Measurements from ENCODE around the gene EPB41L4A. TPM values are rescaled to one million over a fixed set of nuclear protein-coding genes. Genes with fewer than 3 reads are reported as not detected.

The EPB41L4A gene
- total RNA-seq, 1 donor: 0.72 TPM

DNA sequence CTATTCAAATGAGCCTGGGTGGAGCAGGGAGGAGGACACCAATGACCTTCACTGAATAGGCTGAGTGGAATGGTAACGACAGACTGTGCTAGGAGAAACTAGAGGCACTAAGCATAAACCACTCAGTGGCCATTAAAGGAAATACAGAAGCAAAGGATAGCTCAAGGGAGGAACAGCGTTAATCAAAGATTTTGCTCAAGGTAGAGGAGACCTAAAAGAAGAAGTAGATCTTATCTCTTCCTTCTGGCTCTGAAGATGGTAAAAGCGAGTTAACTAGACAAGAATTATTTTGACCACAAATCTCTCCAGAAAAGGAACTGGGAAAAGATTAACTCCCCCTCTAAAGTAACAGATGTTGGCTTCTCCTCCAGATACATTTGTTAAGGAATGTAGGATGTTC, 299.6 kb downstream of the EPB41L4A start:
- Histone ChIP-seq H3K27me3 (ENCODE audit: insufficient read depth, low read length) (no peaks in the 10 kb centered on the region), H3K4me3 (ENCODE audit: insufficient read depth, low read length) (no peak overlapping the region), H3K27ac (ENCODE audit: low read depth, low read length) (no peak overlapping the region), H3K79me2 (ENCODE audit: insufficient read depth, low read length) (no peaks in the 10 kb centered on the region), H3K4me1 (ENCODE audit: insufficient read depth, low read length) (no peaks in the 10 kb centered on the region), H3K9me3 (ENCODE audit: low read depth, low read length) (no peaks in the 10 kb centered on the region), H2AFZ (ENCODE audit: low read length) (no peak overlapping the region), H3K4me2 (ENCODE audit: insufficient read depth, low read length) (no peak overlapping the region), H3K36me3 (ENCODE audit: insufficient read depth, low read length) (no peaks in the 10 kb centered on the region), H4K20me1 (ENCODE audit: insufficient read depth, low read length) (no peaks in the 10 kb centered on the region)
- DNase-seq (ENCODE audit: insufficient read length, low spot score, missing footprints): no peak
- TF ChIP-seq, protein P1, sequence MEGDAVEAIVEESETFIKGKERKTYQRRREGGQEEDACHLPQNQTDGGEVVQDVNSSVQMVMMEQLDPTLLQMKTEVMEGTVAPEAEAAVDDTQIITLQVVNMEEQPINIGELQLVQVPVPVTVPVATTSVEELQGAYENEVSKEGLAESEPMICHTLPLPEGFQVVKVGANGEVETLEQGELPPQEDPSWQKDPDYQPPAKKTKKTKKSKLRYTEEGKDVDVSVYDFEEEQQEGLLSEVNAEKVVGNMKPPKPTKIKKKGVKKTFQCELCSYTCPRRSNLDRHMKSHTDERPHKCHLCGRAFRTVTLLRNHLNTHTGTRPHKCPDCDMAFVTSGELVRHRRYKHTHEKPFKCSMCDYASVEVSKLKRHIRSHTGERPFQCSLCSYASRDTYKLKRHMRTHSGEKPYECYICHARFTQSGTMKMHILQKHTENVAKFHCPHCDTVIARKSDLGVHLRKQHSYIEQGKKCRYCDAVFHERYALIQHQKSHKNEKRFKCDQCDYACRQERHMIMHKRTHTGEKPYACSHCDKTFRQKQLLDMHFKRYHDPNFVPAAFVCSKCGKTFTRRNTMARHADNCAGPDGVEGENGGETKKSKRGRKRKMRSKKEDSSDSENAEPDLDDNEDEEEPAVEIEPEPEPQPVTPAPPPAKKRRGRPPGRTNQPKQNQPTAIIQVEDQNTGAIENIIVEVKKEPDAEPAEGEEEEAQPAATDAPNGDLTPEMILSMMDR (IDR thresholded peaks at IDR 0.05; ENCODE audit: extremely low read depth, low read depth, low read length): no peak

- TF ChIP-seq, protein P1 (IDR thresholded peaks at IDR 0.05; ENCODE audit: extremely low read depth, low read depth, low read length): no peak
- no peaks in the 10 kb centered on the region for H3K4me1 ChIP-seq (ENCODE audit: insufficient read depth, low read length)
- no peaks in the 10 kb centered on the region for H3K27me3 ChIP-seq (ENCODE audit: insufficient read depth, low read length)
- no peaks in the 10 kb centered on the region for H4K20me1 ChIP-seq (ENCODE audit: insufficient read depth, low read length)
- no peaks in the 10 kb centered on the region for H3K9me3 ChIP-seq (ENCODE audit: low read depth, low read length)
- no peaks in the 10 kb centered on the region for H3K36me3 ChIP-seq (ENCODE audit: insufficient read depth, low read length)
- H3K27ac ChIP-seq (ENCODE audit: low read depth, low read length): no peak overlapping the region
- H3K79me2 ChIP-seq (ENCODE audit: insufficient read depth, low read length): no peaks in the 10 kb centered on the region
- no peak overlapping the region for H2AFZ ChIP-seq (ENCODE audit: low read length)
- no peak overlapping the region for H3K4me3 ChIP-seq (ENCODE audit: insufficient read depth, low read length)
- no peak for DNase-seq (ENCODE audit: insufficient read length, low spot score, missing footprints)
- H3K4me2 ChIP-seq (ENCODE audit: insufficient read depth, low read length): no peak overlapping the region
Measured at GRCh38 chr5:112117551-112117950, 301.5 kb downstream of the EPB41L4A start.

DNA sequence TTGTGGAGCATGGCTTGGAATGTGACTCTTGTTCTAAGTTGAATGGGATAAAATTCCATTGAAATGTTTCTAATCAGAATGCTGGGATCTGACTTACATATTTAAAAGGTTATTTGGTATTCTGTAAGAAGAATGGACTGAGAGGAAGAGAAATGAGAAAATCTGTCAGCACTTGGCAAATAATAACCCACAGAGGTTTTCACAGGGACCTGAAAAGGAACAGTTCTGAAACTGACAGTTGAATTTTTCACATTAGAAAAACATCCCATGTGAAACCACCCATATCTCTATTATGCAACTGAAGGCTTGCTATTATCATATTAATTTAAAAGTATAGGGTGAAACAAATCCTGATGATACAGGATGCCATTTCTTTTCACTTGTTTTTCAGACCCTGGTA, 302.7 kb downstream of the EPB41L4A start:
- no peak overlapping the region for H2AFZ ChIP-seq (ENCODE audit: low read length)
- no peaks in the 10 kb centered on the region for H3K9me3 ChIP-seq (ENCODE audit: low read depth, low read length)
- no peaks in the 10 kb centered on the region for H3K27me3 ChIP-seq (ENCODE audit: insufficient read depth, low read length)
- no peak overlapping the region for H3K4me2 ChIP-seq (ENCODE audit: insufficient read depth, low read length)
- no peaks in the 10 kb centered on the region for H3K79me2 ChIP-seq (ENCODE audit: insufficient read depth, low read length)
- TF ChIP-seq, protein P1 (IDR thresholded peaks at IDR 0.05; ENCODE audit: extremely low read depth, low read depth, low read length): no peak
- no peak overlapping the region for H3K27ac ChIP-seq (ENCODE audit: low read depth, low read length)
- no peak for DNase-seq (ENCODE audit: insufficient read length, low spot score, missing footprints)
- no peaks in the 10 kb centered on the region for H3K36me3 ChIP-seq (ENCODE audit: insufficient read depth, low read length)
- H4K20me1 ChIP-seq (ENCODE audit: insufficient read depth, low read length): no peaks in the 10 kb centered on the region
- no peaks in the 10 kb centered on the region for H3K4me1 ChIP-seq (ENCODE audit: insufficient read depth, low read length)
- H3K4me3 ChIP-seq (ENCODE audit: insufficient read depth, low read length): no peak overlapping the region

GRCh38 chr5:112113565-112113964, 305.5 kb downstream of the EPB41L4A start:
- Histone ChIP-seq H2AFZ (ENCODE audit: low read length) (no peak overlapping the region), H4K20me1 (ENCODE audit: insufficient read depth, low read length) (no peaks in the 10 kb centered on the region), H3K4me2 (ENCODE audit: insufficient read depth, low read length) (no peak overlapping the region), H3K79me2 (ENCODE audit: insufficient read depth, low read length) (no peaks in the 10 kb centered on the region), H3K27ac (ENCODE audit: low read depth, low read length) (no peak overlapping the region), H3K36me3 (ENCODE audit: insufficient read depth, low read length) (no peaks in the 10 kb centered on the region), H3K27me3 (ENCODE audit: insufficient read depth, low read length) (no peaks in the 10 kb centered on the region), H3K4me3 (ENCODE audit: insufficient read depth, low read length) (no peak overlapping the region), H3K4me1 (ENCODE audit: insufficient read depth, low read length) (no peaks in the 10 kb centered on the region), H3K9me3 (ENCODE audit: low read depth, low read length) (no peaks in the 10 kb centered on the region)
- no peak for DNase-seq (ENCODE audit: insufficient read length, low spot score, missing footprints)
- TF ChIP-seq, protein P1 (IDR thresholded peaks at IDR 0.05; ENCODE audit: extremely low read depth, low read depth, low read length): no peak

Small RNA genes lying within 50 kb of the gene (small RNA-seq; reads per million reads assigned to genes)
- gene AC010265.1: not detected
- gene HMGB3P16: not detected
- 66.2 reads per million, percentile 96 among the genes with 10 or more reads in this experiment for gene SNORA13
